HG03571 (cell line): ENCODE measurements around the gene BOK.
"Not testable (repeated sequence)": the region's sequence is repeated elsewhere in the genome, so short reads cannot be mapped to it uniquely, and the experiment has no call there.

Source experiments
- ATAC-seq: cut with Tn5 transposase; IDR thresholded peaks from one replicate; pipeline ENCODE4 v1.9.1; 2021; ENCODE audit not compliant: unreplicated experiment

Gene BOK, protein sequence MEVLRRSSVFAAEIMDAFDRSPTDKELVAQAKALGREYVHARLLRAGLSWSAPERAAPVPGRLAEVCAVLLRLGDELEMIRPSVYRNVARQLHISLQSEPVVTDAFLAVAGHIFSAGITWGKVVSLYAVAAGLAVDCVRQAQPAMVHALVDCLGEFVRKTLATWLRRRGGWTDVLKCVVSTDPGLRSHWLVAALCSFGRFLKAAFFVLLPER

DNA sequence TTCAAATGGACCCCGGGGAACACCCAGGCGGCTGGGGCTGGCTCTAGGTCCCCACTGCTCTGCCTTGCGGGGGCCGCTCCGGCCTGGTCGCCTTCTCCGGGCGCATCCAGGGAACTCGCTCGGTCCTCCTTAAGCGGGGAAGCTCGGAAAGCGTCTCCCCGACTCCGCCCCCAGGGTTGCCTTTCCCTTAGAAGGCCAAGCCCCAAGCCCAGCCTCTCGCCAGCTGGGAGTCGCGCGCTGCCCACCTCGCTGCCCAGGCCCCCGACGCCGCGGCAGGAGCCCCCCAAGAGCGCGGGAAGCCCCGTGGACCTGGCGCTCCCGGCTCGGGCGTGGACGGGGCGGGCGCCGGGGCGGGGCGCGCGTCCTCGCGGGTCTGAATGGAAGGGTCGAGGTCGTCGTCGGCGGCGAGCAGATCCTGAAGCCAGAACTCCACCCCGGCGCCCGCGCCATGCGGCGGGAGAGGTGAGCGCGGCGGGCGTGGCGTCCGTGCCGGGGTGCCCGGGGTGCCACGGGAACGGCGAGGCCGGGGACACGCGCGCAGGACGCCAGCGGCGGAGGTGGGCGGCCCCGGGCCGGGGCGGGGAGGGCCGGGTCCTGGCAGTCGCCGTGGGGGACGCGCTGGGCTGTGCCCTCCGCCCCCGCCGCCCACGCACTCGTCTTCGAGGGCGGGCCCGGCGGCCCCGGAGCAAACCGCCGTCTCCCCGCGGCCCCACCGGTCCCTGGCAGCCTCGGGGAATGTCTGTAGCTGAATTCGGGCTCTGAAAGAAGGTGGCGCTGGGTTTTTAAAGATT lies at the start of gene BOK:
BOK (plus strand) TSS at position 214 of the 791 bp plus-strand sequence. CDS start 739 bp downstream, outside the sequence.
- no peak for ATAC-seq

GRCh38 chr2:241509155-241509784 lies 49.3 kb upstream of the BOK start:
- ATAC-seq = no peak

- no peak for ATAC-seq
Observed at GRCh38 chr2:241511091-241511741, 47.3 kb upstream of the BOK start.

DNA sequence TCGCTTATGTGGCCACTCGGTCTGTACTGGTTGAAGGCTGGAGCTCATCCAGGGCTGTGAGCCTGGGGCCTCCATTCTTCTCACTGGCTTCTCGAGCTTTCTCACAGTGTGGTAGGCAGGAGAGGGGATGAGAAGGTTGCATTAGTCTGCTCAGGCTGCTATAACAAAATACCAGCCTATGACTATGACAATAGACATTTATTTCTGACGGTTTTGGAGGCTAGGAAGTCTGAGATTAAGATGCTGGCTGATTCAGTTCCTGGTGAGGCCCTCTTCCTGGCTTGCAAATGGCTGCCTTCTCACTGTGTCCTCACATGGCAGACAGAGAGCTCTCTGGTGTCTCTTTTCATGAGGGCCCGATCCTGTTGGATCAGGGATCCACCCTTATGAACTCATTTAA lies 44.0 kb upstream of the BOK start:
- no peak for ATAC-seq

DNA sequence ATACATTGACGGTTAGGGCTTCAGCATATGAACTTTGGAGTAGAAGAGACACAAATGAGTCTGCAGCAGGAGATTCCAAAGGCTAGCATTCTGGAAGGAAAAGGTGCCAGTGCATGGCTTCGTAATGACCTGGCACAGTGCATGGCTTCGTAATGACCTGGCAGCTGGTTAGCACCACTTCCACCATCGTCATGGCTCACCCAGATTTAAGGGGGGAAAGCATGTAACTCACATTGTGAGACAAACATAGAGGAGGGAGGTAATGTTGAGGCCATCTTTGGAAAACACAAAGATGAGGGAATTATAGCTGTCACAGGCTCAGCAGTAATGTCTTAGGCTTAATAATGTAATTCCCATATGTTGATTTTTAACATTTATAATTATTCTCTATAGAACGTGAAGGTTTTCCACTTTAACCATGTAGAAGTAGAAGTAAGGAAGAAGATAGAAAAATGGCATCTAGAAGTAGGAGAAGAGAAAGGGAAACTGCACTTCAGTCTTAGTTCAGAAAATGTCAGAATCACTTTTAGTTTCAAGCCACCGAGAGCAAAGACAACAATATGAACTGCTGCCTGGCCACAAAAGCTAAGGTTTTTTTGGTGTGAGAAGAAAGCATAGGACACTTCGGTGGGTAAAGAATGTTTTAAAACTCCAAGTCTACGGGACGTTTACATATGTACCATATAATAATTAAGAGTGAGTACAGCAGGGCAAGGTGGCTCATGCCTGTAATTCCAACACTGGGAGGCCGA lies 43.4 kb upstream of the BOK start:
- peak; percentile 56 for ATAC-seq

DNA sequence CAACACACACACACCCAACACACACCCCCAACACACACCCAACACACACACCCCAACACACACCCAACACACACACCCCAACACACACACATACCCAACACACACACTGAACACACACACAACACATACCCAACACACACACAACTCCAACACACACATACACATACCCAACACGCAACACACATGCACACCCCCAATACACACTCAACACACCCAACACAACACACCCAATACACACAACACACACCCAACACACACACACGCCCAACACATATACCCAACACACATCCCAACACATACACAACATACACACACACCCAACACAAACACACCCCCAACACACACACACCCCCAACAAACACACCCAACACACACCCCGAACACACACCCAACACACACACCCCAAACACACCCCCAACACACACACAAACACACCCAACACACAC lies 42.0 kb upstream of the BOK start:
- ATAC-seq = no peak

DNA sequence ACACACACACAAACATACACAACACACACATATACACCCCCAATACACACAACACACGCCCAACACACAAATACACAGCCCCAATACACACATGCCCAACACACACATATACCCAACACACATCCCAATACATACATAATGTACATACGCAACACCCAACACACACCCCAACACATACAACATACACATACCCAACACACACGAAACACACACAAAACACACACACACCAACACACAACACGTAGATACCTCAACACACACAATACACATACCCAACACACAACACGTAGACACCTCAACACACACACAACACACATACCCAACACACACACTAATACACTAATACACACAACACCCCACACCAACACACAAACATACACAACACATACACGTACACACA lies 41.2 kb upstream of the BOK start:
- ATAC-seq = no peak

DNA sequence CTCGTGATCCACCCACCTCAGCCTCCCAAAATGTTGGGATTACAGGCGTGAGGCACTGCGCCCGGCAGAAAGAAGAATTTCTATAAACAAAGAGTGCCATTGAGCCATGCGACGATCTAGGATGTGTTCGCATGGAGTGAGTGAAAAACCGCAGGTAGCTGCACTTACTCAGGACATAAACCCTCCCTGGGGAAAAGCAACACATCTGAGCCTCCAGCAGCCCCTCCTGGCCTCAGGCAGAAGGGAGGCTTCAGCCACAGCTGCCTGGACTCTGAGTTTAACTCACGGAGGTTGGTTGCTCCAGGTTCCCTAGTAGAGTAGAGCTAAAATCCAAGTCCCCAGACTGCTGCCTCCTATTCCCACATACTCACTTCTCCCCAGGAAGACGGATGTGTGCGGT lies 38.9 kb upstream of the BOK start:
- ATAC-seq = no peak

DNA sequence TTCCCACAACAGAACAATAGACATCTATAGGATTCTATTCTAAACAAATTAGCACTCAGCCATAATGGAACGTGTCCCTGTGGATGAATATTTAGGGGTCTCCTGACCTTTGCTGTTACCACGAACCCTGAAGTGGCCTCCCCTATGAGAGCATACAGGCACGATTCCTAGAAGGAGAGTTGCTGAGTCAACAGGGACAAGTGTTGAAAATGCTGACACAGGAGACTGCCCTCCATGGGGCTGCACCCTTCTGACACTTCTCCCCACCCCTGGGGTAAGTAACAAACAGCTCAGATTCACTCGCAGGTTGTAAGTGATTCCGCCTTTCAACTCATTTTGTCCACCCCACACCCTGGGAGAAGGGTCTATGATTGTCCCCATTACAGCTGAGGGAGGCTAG lies 36.1 kb upstream of the BOK start:
- ATAC-seq = no peak

GRCh38 chr2:241525818-241526780 lies 32.4 kb upstream of the BOK start:
- not testable (repeated sequence) for ATAC-seq

GRCh38 chr2:241530571-241530970 lies 28.0 kb upstream of the BOK start:
- ATAC-seq = no peak

- no peak for ATAC-seq
Observed at GRCh38 chr2:241531161-241531722, 27.3 kb upstream of the BOK start.

DNA sequence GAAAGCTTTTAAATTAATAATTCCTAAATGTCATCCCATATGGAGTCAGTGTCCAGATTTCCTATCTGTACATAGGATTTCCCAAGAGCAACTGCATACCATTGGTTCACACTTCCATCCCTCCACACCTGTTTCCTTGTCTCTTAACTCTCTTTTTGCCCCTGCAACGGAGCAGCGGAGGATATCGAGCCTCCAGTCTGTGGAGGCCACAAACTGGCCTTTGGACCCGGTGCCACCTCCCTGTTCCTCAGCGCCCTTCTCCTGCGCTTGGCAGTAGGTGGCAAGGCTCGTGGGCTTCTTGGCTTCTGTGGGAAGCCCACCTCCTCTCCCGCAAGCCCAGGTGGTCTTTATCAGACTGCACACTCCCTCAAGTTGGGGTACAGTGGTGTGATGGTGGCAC lies 26.4 kb upstream of the BOK start:
- ATAC-seq = no peak

- no peak for ATAC-seq
Observed at GRCh38 chr2:241532733-241533601, 25.6 kb upstream of the BOK start.

GRCh38 chr2:241534293-241534692 lies 24.3 kb upstream of the BOK start:
- no peak for ATAC-seq

- no peak for ATAC-seq
Observed at GRCh38 chr2:241534701-241535375, 23.7 kb upstream of the BOK start.

GRCh38 chr2:241535871-241536655 lies 22.5 kb upstream of the BOK start:
- no peak for ATAC-seq
